IPS-11a (cell line): ENCODE results near the gene ENC1.
"Not testable (repeated sequence)": the region's sequence is repeated elsewhere in the genome, so short reads cannot be mapped to it uniquely, and the experiment has no call there.

Source experiments
- H3K4me3 ChIP-seq: one replicate; pipeline ENCODE4 v1.5.1; 2013; ENCODE audit warnings: low read depth, low read length, control low read depth

Gene ENC1, protein sequence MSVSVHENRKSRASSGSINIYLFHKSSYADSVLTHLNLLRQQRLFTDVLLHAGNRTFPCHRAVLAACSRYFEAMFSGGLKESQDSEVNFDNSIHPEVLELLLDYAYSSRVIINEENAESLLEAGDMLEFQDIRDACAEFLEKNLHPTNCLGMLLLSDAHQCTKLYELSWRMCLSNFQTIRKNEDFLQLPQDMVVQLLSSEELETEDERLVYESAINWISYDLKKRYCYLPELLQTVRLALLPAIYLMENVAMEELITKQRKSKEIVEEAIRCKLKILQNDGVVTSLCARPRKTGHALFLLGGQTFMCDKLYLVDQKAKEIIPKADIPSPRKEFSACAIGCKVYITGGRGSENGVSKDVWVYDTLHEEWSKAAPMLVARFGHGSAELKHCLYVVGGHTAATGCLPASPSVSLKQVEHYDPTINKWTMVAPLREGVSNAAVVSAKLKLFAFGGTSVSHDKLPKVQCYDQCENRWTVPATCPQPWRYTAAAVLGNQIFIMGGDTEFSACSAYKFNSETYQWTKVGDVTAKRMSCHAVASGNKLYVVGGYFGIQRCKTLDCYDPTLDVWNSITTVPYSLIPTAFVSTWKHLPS

DNA sequence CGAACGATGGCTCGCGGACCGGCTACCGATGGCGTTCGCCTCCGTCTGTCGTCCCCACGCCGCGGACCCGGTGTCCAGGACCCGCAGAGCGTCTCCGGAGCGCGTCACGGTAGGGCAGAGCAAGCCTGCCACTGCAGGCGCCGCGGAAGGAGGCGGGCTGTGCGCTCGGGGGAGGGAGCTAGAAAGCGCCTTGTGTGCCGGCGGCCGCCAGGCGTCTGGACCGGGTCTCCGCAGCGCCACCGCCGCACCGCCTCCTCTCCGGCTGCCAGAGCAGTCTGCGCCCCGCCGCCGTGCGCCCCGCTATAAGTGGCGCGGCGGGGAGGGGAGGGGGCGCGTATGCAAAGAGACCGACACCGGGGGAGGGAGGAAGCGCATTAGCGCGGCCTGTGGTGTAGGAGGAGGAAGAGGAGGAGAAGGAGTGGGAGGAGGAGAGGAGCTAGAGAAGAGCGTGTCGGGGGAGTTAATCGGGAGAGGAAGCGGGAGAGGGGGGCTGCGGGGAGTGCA is at the start of gene ENC1:
Gene ENC1 (minus strand): TSS at position 279 of the 504 bp plus-strand sequence. CDS start 4,243 bp downstream, outside the sequence.
- H3K4me3 ChIP-seq, result peak within 1 kb of the TSS; percentile 86

DNA sequence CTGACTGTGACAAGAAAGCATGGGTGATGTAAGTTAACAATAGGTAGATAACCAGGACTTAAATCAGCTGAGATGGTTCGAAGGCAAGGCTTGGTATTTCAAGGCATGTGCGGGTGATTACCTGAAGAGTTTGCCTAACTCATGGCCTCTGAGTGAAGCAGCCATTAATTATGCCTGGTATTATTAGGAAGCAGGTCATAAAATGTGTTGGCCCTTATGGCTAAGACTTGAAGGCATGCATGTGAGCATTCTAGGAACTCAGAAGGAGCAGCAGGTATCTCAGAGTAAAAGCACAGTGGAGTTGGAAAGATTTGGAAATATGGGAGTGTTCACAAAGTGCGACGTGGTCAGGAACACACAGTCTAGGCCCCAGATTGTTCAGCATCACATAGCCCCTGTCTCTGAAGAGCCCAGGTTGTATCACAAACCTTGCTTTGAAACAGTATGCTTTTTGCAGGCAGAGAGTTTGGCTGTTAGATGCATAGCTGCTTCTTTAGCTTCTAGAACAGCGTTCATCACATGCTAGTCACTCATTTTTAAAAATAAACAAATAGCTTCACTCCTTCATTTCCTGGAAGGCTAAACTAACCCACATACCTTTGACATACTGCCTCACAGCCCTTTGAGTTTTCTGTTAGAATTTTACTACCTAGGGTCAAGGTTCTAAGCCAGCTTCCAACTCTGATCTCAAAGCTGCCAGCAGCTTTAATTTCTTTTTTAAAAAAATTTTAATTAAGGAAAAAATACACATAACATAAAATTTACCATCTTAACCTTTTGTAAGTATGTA is 46.6 kb upstream of the ENC1 start:
- no peak overlapping the region for H3K4me3 ChIP-seq

DNA sequence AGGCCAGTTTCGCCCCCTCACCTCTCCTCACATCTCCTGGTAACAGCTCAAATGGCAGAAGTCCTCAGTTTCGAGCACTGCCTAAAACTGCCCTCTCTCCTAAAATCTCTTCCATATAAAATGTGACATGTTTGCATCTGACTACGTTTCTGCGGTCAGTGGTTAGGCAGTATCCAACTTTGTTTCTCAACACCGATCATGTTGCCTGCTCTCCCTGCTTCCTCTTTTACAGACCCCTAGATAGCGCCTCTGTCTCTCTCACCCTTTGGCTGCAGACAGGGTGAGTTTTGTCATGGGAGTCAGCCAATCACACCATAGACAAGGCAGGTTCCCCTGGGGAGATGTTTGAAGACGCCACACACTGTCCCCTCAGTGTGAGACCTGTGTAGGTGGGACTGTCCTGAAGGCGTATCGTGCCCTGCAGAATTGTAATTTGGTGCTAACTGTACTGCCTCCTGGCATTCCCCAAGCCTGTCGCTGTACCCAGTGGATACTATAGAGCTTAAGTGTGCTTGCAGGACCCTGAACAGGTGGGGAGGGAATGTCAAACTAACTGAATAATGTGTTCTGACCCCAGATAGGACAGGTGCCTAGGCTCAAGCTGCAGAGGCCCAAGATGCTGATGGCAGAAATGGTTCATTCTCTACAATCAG is 45.6 kb upstream of the ENC1 start:
- H3K4me3 ChIP-seq, result peak overlapping the region; percentile 72

DNA sequence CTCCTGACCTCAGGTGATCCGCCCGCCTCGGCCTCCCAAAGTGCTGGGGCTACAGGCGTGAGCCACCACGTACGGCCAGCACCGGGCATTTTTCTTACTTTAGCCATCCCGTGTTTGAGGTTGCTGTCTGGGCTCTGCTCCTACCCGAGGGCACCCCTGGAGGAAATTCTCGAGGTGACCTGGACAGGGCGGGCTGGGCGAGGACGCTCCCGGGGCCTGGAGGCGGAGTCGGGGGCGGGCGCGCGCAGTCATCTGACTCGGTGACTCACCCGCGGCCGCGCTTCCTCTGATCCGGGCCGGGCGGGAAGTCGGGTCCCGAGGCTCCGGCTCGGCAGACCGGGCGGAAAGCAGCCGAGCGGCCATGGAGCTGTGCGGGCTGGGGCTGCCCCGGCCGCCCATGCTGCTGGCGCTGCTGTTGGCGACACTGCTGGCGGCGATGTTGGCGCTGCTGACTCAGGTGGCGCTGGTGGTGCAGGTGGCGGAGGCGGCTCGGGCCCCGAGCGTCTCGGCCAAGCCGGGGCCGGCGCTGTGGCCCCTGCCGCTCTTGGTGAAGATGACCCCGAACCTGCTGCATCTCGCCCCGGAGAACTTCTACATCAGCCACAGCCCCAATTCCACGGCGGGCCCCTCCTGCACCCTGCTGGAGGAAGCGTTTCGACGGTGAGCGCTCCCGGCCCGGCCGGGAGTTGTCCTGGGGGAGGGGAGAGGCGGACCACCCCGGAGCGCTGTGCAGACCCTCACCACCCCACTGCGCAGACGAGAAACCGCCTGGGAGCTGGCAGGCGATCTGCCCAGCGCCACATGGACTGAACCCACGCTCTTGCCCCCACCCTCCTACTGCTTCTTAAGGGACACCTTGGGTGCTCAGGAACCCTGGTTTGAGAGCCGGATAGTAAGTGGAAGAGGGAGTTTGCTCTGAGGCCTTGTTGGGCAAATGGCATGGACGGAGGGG is 44.6 kb upstream of the ENC1 start, which contains the start of gene HEXB:
Gene HEXB (plus strand): TSS at position 334 of the 952 bp plus-strand sequence. CDS start 28 bp downstream, at position 362.
- peak within 1 kb of the TSS; percentile 72 for H3K4me3 ChIP-seq

DNA sequence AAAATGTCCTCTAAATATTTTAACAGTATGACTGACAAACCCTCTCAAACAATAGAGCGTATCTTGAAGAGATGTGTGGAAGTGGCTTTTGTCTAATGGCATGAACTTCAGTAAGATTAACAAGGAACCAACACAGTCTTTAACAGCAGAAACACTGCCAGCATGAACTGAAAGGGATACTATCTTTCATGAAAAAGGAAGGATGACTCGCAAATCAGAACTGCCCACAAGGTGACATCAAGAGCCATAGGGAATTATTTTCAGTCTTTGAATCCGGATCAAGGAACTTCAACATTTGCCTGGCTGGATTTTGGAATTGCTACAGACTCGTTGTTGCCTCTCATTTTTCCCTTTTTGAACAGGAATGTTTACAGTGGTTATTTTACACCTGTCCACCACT is 39.4 kb upstream of the ENC1 start:
- no peak overlapping the region for H3K4me3 ChIP-seq

DNA sequence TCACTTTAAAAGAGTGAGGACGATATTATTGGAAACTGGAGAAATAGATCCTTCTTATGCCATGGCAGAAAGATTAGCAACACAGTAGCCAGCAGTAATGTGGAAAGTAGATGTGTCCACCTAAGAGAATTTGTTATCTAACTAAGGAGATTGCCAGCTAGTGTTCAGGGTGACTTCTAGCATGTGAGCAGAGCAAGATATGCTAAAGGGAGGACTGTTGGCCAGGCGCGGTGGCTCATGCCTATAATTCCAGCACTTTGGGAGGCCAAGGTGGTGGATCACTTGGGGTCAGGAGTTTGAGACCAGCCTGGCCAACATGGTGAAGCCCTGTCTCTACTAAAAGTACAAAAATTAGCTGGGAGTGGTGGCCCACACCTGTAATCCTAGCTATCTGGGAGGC is 38.8 kb upstream of the ENC1 start:
- not testable (repeated sequence) for H3K4me3 ChIP-seq

DNA sequence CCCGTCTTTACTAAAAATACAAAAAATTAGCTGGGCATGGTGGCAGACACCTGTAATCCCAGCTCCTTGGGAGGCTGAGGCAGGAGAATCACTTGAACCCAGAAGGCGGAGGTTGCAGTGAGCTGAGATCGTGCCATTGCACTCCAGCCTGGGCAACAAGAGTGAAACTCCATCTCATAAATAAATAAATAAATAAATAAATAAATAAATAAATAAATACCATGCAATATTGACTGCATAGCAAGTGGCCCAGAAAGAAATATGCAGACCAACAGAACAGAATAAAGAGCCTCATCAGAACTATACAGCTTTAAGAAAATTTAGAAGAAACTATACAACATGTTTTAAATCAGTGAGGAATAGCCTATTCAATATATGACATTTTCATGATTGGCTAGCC is 37.6 kb upstream of the ENC1 start:
- H3K4me3 ChIP-seq, result not testable (repeated sequence)

DNA sequence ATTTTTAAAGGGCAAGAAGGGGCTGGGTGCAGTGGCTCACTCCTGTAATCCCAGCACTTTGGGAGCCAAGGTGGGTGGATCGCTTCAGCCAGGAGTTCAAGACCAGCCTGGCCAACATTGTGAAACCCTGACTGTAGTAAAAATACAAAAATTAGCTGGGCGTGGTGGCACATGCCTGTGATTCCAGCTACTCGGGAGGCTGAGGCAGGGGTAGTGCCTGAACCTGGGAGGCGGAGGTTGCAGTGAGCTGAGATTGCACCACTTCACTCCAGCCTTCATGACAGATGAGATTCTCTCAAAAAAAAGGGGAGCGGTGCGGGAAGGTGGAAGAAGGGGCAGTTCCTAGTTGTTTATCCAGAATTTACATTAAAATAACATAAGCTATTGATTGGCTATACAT is 35.9 kb upstream of the ENC1 start:
- H3K4me3 ChIP-seq, result not testable (repeated sequence)

DNA sequence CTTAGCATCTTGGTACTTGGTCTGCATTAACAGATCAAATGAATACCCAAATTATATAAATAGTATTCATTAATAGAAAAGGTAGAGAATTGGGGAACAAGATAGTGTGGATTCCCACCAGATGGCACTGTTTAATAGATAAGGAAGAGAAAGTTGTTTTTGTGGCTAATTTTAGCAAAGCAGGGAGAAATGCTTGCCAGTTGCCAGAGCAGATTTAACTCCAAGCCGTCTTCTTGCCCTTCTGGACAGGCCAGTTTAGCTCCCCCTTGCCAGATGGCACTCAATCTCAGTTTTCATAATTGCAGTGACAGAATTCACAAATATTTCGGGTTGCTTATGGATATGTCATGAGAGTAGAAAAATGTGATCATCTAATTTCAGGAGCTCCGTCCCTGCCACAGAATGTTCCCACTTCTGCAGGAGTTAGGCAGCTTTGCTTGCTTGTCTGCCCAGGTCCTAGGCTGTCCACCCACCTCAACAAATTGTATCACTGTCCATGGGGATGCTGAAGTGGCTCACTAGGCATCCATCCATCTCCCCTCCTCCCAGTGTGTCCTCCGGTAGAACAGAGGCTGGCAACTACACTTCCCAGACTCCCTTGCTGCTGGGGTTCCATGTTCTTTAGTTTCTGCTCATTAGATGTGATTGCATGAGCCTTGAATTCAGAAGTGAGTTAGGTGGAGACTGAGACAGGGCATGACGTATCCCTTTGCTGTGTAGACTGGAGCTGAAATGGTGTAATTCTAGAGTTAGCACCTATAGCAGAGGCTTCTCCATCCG is 32.7 kb upstream of the ENC1 start:
- H3K4me3 ChIP-seq, result no peak overlapping the region

DNA sequence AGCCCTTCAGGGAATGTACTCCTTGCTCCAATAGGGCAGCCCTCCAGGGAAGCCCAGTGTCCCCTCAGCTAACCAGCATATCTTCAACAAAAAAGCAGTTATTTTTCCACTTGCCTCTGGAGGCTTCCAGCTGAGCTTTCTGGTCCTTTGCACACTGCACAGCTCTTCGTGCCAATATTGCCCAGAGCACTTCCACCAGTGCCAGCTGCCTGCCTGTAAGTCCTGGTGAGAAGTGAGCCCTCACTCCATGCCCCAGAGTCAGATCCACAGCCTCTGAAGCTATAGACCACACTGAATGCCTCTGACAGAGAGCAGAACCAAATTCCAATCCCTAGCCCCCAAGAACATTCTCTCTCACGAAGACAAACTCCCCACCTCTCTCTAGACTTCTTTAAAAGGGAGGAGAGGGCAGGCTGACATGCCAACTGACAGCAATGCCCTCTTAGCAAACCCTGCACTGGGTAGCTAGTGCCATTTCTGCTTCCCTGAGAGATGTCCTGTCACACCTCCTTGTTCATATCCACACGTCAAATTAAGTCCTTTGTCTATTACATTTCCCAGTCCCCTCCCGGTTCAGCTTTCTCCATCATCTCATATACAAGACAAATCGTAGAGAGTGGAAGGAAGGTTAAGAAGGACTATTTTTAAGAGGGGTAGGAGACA is 31.8 kb upstream of the ENC1 start:
- H3K4me3 ChIP-seq, result no peak overlapping the region

DNA sequence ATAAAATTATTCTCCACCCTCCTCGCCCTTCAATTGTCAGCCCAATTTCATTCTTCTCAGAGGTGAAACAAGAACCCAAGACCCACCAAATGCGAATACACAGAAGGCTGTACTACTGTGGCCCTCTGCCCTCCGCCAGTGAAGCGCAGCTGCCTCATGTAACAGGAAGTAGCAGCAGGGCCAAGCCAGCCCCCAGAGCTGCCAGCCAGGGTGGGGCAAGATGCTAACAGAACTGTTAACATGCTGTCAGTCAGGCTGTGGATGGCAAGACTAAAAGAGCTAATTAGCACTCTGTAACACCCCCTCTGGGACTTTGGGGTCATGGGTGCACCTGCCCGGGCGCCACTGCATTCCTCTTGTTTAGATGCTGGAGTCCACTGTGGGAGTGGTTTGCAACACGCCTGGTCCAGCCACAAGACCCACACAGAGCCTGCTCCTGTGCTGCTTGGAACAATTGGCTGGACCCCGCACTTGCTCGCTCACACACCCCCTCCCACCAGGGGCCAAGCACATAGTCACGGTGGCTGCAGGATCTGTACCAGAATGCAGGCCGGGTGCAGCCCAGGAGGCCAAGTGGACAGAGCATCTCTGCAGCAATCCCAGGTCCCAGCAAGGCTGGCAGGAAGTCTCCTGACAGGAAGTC is 30.0 kb upstream of the ENC1 start:
- H3K4me3 ChIP-seq, result no peak overlapping the region

DNA sequence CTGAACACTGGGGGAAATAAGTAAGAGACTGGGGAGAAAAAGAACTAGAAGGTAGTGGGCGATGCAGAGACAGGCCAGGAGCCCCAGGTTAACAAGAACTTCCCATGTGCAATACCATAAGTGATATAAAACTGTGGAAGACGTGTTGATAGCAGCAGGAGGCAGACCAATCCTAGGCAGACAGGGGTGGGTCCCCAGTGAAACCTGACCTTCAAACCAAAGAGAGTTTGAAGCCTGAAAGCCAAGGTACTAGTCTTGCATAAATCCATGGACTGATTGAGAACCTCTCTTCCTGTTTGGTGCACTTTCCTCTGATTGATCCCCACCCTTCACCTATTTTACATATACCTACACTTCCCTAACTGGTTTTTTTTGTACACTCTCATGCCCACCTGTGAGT is 29.3 kb upstream of the ENC1 start:
- H3K4me3 ChIP-seq, result no peak overlapping the region

DNA sequence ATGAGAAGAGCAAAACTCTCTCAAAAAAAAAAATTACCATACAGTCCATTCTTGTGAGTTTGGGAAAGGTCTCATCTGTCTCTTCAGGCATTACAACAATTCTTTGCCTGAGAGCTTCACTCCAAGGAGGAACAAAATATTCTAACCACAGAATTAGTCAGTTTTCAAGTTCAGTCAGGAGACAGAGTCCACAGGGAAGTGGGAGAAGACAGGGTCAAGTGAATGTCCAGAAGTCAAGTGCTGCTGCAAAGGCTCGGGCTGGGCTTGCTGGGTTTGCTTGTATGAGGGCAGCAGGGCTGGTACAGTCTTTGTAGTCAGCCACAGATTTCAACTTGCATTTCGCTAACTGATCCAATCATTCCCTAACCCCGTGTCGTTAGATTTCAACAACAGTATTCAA is 26.9 kb upstream of the ENC1 start:
- no peak overlapping the region for H3K4me3 ChIP-seq

DNA sequence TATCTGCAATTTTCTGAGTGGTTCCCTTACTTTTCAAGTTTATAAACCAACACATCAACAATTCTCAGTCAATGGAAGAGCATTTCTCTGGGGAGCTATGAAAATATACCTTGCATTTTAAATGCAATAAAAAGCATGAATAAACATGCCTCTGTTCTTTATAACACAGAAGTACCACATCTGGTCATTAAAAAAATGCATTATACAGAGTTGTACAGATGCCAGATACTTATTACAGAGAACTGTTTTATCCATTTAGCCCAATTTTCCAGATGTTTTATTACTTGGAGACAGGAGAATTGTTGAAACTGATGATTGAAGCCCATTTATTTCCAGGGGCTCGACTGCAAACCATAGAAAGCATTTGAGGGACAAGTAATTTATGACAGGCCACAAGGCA is 25.3 kb upstream of the ENC1 start:
- no peak overlapping the region for H3K4me3 ChIP-seq

DNA sequence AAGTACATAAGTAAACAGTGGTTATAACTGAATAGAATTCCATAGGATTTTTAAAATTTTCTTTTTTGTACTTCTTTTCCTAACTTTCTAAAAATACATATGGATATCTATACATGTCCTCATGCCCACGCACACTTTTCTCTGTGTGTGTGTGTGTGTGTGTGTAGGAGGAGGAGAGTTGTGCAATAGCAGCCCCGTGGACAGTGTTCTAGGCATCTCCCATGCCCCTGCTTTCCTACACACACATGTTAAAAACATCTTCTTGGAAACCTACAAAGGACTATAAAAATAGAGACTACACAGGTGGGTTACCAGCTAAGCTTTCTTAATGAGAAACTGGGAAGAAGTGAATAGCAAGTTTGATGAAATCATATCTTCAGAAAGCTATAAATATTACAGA is 24.7 kb upstream of the ENC1 start:
- no peak overlapping the region for H3K4me3 ChIP-seq

DNA sequence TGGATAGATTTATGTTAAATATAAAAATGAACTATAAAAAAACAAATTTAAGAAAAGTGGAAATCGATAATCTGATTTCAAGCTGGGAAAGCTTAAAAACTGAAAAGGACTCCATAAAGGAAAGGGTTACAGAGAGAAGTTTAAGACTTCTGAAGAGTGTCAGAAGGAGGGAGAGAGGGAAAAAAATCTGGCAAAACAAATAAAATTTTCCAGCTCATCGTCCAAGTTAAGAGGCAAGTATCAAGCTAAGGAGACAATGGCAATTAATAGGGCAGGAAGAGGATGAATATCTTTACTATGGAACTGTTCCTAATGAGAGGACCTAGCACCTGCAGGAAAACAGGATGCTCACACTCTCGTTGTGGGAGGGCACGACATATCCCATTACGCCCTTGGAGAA is 24.0 kb upstream of the ENC1 start:
- no peak overlapping the region for H3K4me3 ChIP-seq

DNA sequence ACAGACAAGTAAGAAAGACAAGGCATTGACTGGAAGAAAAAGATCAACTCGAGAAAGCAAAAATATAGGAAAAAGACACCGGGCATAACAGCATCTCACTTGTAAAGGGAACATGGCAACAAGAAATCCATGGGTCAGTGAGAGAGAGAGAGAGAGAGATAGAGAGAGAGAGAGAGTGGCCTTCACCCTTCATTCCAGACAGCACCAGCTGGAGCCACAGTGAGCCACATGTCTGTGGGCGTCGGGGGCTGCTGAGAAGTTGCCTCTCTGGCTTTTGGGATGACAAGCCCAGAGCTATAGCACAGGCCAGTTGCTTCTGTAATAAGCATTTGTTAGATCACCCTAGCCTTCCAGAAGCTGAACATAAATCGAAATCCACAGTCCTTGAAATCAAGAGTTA is 20.3 kb upstream of the ENC1 start:
- no peak overlapping the region for H3K4me3 ChIP-seq

DNA sequence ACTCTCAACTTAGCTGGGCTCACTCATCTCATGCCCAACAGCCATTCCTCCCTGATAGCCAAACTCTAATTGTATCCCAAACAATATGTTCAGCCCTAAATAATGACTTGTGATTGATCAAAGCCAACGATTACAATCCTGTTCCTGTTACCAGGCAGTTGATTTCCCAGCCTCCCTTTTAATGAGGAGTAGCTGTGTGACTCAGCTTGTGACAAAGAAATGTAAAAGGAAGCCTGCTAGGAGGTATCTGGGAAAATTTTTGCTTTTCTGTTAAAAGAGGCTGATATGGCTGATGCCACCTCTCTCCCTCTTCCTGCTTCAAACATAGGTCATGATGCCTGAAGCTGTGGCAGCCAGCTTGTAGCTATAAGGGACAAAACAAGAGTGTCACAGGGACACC is 19.6 kb upstream of the ENC1 start:
- H3K4me3 ChIP-seq, result no peak overlapping the region
